Upper lobe of left lung (tissue), 6 donors: ENCODE measurements around the gene SYCE3. TPM values are rescaled to one million over a fixed set of nuclear protein-coding genes. Genes with fewer than 3 reads are reported as not detected.
"Not testable (repeated sequence)": the region's sequence is repeated elsewhere in the genome, so short reads cannot be mapped to it uniquely, and the experiment has no call there.

Experiments used
- ATAC-seq, 2 donors: fragments of 200-7000 bp; cut with Tn5 transposase; one replicate each; pipeline ENCODE4 v1.9.1; 2022; ENCODE audit warnings: mild to moderate bottlenecking in 2 of 2, moderate library complexity in 2 of 2; ENCODE audit not compliant: low FRiP score in 2 of 2
- DNase-seq, 2 donors: peaks; one replicate each; pipeline ENCODE4 v3.0.0-alpha.2; 2019 to 2020
- H3K27ac ChIP-seq, 4 donors: fragments of 200-600 bp; sonication (generic); one replicate each; pipeline ENCODE4 v1.5.1; 2016 to 2019
- H3K27me3 ChIP-seq, 4 donors: fragments of 200-600 bp; sonication (generic); one replicate each; pipeline ENCODE4 v1.5.1; 2017 to 2019
- H3K36me3 ChIP-seq, 4 donors: fragments of 200-600 bp; sonication (generic); one replicate each; pipeline ENCODE4 v1.5.1; 2016 to 2019
- H3K4me1 ChIP-seq, 4 donors: fragments of 200-600 bp; sonication (generic); one replicate each; pipeline ENCODE4 v1.5.1; 2018 to 2019
- H3K4me3 ChIP-seq, 4 donors: fragments of 200-600 bp; sonication (generic); one replicate each; pipeline ENCODE4 v1.5.1; 2017 to 2019; ENCODE audit warnings: mild to moderate bottlenecking in 2 of 4, moderate library complexity in 1 of 4
- H3K9me3 ChIP-seq, 4 donors: fragments of 200-600 bp; sonication (generic); one replicate each; pipeline ENCODE4 v1.5.1; 2018 to 2019
- CTCF ChIP-seq, 6 experiments: fragments of 450-650 bp in 4 of 6; fragments of 200-600 bp in 2 of 6; sonication (generic) in 2 of 6; IDR thresholded peaks; one replicate each; pipeline ENCODE4 v1.5.1; 2016 to 2019; ENCODE audit warnings: antibody characterized with exemption in 6 of 6
- EP300 ChIP-seq, 4 donors: sonication (generic); formaldehyde crosslinking; IDR thresholded peaks; one replicate each; pipeline ENCODE4 v1.5.1; 2017; ENCODE audit warnings: antibody characterized with exemption in 4 of 4, control low read depth in 2 of 4
- POLR2A ChIP-seq, 4 donors: fragments of 450-650 bp; IDR thresholded peaks; one replicate each; pipeline ENCODE4 v1.5.1; 2016 to 2017; ENCODE audit warnings: antibody characterized with exemption in 4 of 4, mild to moderate bottlenecking in 2 of 4
- POLR2AphosphoS5 ChIP-seq, 2 donors: sonication (generic); formaldehyde crosslinking; IDR thresholded peaks; one replicate each; pipeline ENCODE4 v1.5.1; 2017; ENCODE audit warnings: antibody characterized with exemption in 2 of 2
- WGBS, 2 donors: methylation state at CpG; one replicate each; pipeline ENCODE4 v1.1.5; 2017 to 2018; 5-methylcytosine and 5-hydroxymethylcytosine counted together
- total RNA-seq, 6 donors: library from RNA; depleted of rRNA in 4 of 6; stranded (reverse); fragments of >200 nt in 4 of 6; gene quantifications; one replicate each; pipeline versions ENCODE4 v1.1.0 to v1.2.1, GENCODE V29; 2016 to 2021
- donor health status: DM: no; HTN: no; CAD: no; lungs with moderate emphysema.
- donor health status: DM: no; HTN: yes; CAD: no; lungs with severe emphysema.

The SYCE3 gene
- total RNA-seq, 6 donors from 2014 or later: 3.4 TPM; not detected in 5

GRCh38 chr22:50544078-50544745 lies 18.5 kb downstream of the SYCE3 start:
- Histone ChIP-seq H3K36me3 (no peaks in the 10 kb centered on the region), H3K27ac (peak overlapping the region; percentile 68 to 98 (median 94)), H3K9me3 (no peaks in the 10 kb centered on the region), H3K27me3 (peaks cover 0 to 29% (median 8%) of the 10 kb centered on the region in 4 donors), H3K4me3 (peak overlapping the region in 3 of 4 donors; percentile 10 to 40 (median 37)), H3K4me1 (peaks cover 37 to 68% (median 57%) of the 10 kb centered on the region in 4 donors)
- 3 to 6% methylated on average over 21 to 52 of the region's 52 CpGs for WGBS, 2 donors
- TF ChIP-seq CTCF (IDR thresholded peaks at IDR 0.05) (peak; percentile 54 to 70 (median 64)), POLR2A (IDR thresholded peaks at IDR 0.05) (peak in 1 of 4 donors; percentile 51), POLR2AphosphoS5 (IDR thresholded peaks at IDR 0.05) (peak in 1 of 2 donors; percentile 59), EP300 (IDR thresholded peaks at IDR 0.05) (no peak)
- ATAC-seq: peak; percentile 34 to 68
- peak; percentile 90 to 97 for DNase-seq

GRCh38 chr22:50542416-50542927 lies 20.2 kb downstream of the SYCE3 start:
- WGBS, 2 donors: 74 to 87% methylated on average over 19 of the region's 19 CpGs
- Histone ChIP-seq H3K4me3 (no peak overlapping the region), H3K27ac (peak overlapping the region; percentile 94 to 98 (median 96)), H3K27me3 (peaks cover 0 to 15% (median 3%) of the 10 kb centered on the region in 4 donors), H3K36me3 (no peaks in the 10 kb centered on the region), H3K9me3 (no peaks in the 10 kb centered on the region), H3K4me1 (peaks cover 46 to 72% (median 60%) of the 10 kb centered on the region in 4 donors)
- DNase-seq (peak in 1 of 2 donors; percentile 66), ATAC-seq (peak in 1 of 2 donors; percentile 0)
- TF ChIP-seq CTCF (IDR thresholded peaks at IDR 0.05) (peak in 3 of 6 experiments; percentile 24 to 44 (median 29)), POLR2A (IDR thresholded peaks at IDR 0.05) (peak in 1 of 4 donors; percentile 72), EP300 (IDR thresholded peaks at IDR 0.05) (no peak), POLR2AphosphoS5 (IDR thresholded peaks at IDR 0.05) (peak; percentile 47 to 65)

- TF ChIP-seq POLR2AphosphoS5 (IDR thresholded peaks at IDR 0.05) (peak; percentile 53 to 76), POLR2A (IDR thresholded peaks at IDR 0.05) (peak in 1 of 4 donors; percentile 71), EP300 (IDR thresholded peaks at IDR 0.05) (peak in 1 of 4 donors; percentile 13)
- H3K36me3 ChIP-seq, H3K4me3 ChIP-seq, H3K27me3 ChIP-seq, H3K9me3 ChIP-seq: not testable (repeated sequence)
- ATAC-seq: peak; percentile 64 to 71
- Histone ChIP-seq H3K4me1 (peaks cover 46 to 69% (median 61%) of the 10 kb centered on the region in 4 donors), H3K27ac (peak overlapping the region; percentile 94 to 98 (median 96))
- WGBS, 2 donors: 36 to 49% methylated on average over 5 of the region's 5 CpGs
- peak in 1 of 2 donors; percentile 85 for DNase-seq
Measured at GRCh38 chr22:50541667-50542026, 21.1 kb downstream of the SYCE3 start.

- Histone ChIP-seq H3K36me3 (no peaks in the 10 kb centered on the region), H3K9me3 (no peaks in the 10 kb centered on the region), H3K4me1 (peaks cover 46 to 62% (median 57%) of the 10 kb centered on the region in 4 donors), H3K4me3 (no peak overlapping the region), H3K27me3 (no peaks in the 10 kb centered on the region), H3K27ac (peak overlapping the region; percentile 94 to 98 (median 96))
- 77 to 79% methylated on average over 10 of the region's 10 CpGs for WGBS, 2 donors
- no peak for TF ChIP-seq POLR2A (IDR thresholded peaks at IDR 0.05)
- no peak for TF ChIP-seq EP300 (IDR thresholded peaks at IDR 0.05)
- no peak for TF ChIP-seq CTCF (IDR thresholded peaks at IDR 0.05)
- TF ChIP-seq POLR2AphosphoS5 (IDR thresholded peaks at IDR 0.05): no peak
- ATAC-seq: no peak
- DNase-seq: no peak
Measured at GRCh38 chr22:50540381-50540780, 22.3 kb downstream of the SYCE3 start.

- Histone ChIP-seq H3K4me1 (peaks cover 46 to 58% (median 55%) of the 10 kb centered on the region in 4 donors), H3K4me3 (no peak overlapping the region), H3K27ac (peak overlapping the region; percentile 94 to 98 (median 96)), H3K27me3 (no peaks in the 10 kb centered on the region), H3K36me3 (no peaks in the 10 kb centered on the region), H3K9me3 (no peaks in the 10 kb centered on the region)
- DNase-seq (no peak), ATAC-seq (no peak)
- 82 to 89% methylated on average over 13 of the region's 13 CpGs for WGBS, 2 donors
- TF ChIP-seq POLR2AphosphoS5 (IDR thresholded peaks at IDR 0.05) (no peak), POLR2A (IDR thresholded peaks at IDR 0.05) (no peak), CTCF (IDR thresholded peaks at IDR 0.05) (no peak), EP300 (IDR thresholded peaks at IDR 0.05) (no peak)
Measured at GRCh38 chr22:50537765-50538164, 25.0 kb downstream of the SYCE3 start.
